ELF-1 (cell line): Measurements from ENCODE around the gene FAM162A.
A peak's percentile ranks its signal among the peaks of the same experiment; 100 is the strongest.

Source experiments
- DNase-seq: peaks from one replicate; pipeline ENCODE4 v3.0.0-alpha.2; 2016; ENCODE audit warnings: low read depth, low spot score

FAM162A gene

GRCh38 chr3:122387709-122388108, 3.7 kb downstream of the FAM162A start:
- no peak for DNase-seq

- DNase-seq, result no peak
Observed at GRCh38 chr3:122389197-122389596, 5.2 kb downstream of the FAM162A start.

- no peak for DNase-seq
Observed at GRCh38 chr3:122389892-122390291, 5.9 kb downstream of the FAM162A start.

GRCh38 chr3:122390665-122391064, 6.7 kb downstream of the FAM162A start:
- DNase-seq, result no peak

GRCh38 chr3:122391681-122392446, 7.9 kb downstream of the FAM162A start:
- DNase-seq, result no peak

- DNase-seq, result no peak
Observed at GRCh38 chr3:122392868-122393844, 9.2 kb downstream of the FAM162A start.

GRCh38 chr3:122394173-122394572, 10.2 kb downstream of the FAM162A start:
- DNase-seq, result no peak

GRCh38 chr3:122395582-122395981, 11.6 kb downstream of the FAM162A start:
- no peak for DNase-seq

GRCh38 chr3:122396511-122396910, 12.5 kb downstream of the FAM162A start:
- DNase-seq, result no peak

GRCh38 chr3:122397201-122397600, 13.2 kb downstream of the FAM162A start:
- no peak for DNase-seq

GRCh38 chr3:122398920-122399319, 14.9 kb downstream of the FAM162A start:
- no peak for DNase-seq

- DNase-seq, result no peak
Observed at GRCh38 chr3:122403489-122403888, 19.5 kb downstream of the FAM162A start.

GRCh38 chr3:122405015-122405414, 21.0 kb downstream of the FAM162A start:
- DNase-seq, result no peak

GRCh38 chr3:122406198-122406597, 22.2 kb downstream of the FAM162A start:
- no peak for DNase-seq

- no peak for DNase-seq
Observed at GRCh38 chr3:122407946-122408345, 24.0 kb downstream of the FAM162A start.

- DNase-seq, result no peak
Observed at GRCh38 chr3:122409446-122409845, 25.5 kb downstream of the FAM162A start.

- DNase-seq, result no peak
Observed at GRCh38 chr3:122410111-122410510, 26.1 kb downstream of the FAM162A start.

GRCh38 chr3:122410639-122411038, 26.7 kb downstream of the FAM162A start:
- DNase-seq, result no peak

GRCh38 chr3:122414391-122414790, 30.4 kb downstream of the FAM162A start:
- no peak for DNase-seq

- DNase-seq, result peak; percentile 39
Observed at GRCh38 chr3:122415104-122415744, 31.2 kb downstream of the FAM162A start.

- DNase-seq, result peak; percentile 99
Observed at GRCh38 chr3:122415762-122416654, 32.0 kb downstream of the FAM162A start, which contains the start of gene WDR5B. WDR5B (minus strand) TSS chr3:122416062; CDS start chr3:122415528, 534 bp downstream.
